ENCODE data around the gene C4BPB. TPM values are rescaled to one million over a fixed set of nuclear protein-coding genes. Genes with fewer than 3 reads are reported as not detected.

Gene C4BPB
- total and polyA plus RNA-seq, 2 of the 4 experiments (the other 2 are of a cell fraction) = not detected

DNA sequence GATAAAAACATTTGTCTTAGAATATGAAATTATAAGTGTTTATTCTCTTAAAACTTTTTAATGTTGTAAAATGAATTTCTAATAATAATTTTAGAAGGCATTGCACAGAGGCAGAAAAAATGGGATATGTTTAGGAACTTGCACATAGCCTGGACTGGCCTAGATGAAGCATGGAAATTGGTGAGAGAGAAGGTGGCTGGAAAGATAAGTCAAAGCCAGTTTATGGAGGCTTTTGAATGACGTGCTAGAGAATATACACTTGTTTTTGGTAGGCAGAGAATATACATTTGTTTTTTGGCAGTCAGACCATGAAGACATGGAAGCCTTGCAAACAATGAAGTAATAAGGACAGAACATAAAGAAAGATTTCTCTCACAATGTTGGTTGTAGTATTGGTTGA lies 13.1 kb downstream of the C4BPB start:
- BruUV-seq (replicated peaks) = no TSS peak
- ChIA-PET CTCF (no interaction called here), POLR2A (ENCODE audit: unreplicated experiment) (no interaction called here)

More for the DNA sequence above, 13.1 kb downstream of the C4BPB start:
- no peak overlapping the region for H3K18ac ChIP-seq (ENCODE audit: low read depth, low read length)
- H3K9ac ChIP-seq (ENCODE audit: low read depth, low read length) = no peak overlapping the region
- no peak overlapping the region for H3K23ac ChIP-seq (ENCODE audit: low read depth, low read length)
- in situ Hi-C loops (cut with MboI; ENCODE audit: low sequenced_read_pairs) = no loop called here
- no peak overlapping the region for H2BK120ac ChIP-seq (ENCODE audit: low read depth, low read length)
- no CpG with 5 or more reads among the region's 1 CpG for WGBS, 2 experiments (ENCODE audit: extremely low coverage in 2 of 2, insufficient read length in 1 of 2)
- no peak overlapping the region for H4K5ac ChIP-seq (ENCODE audit: low read depth, low read length)
- H2BK20ac ChIP-seq (ENCODE audit: low read depth, low read length) = no peak overlapping the region
- H3K9me1 ChIP-seq (ENCODE audit: insufficient read depth, low read length) = no peaks in the 10 kb centered on the region
- no peak overlapping the region for H3K4me3 ChIP-seq (ENCODE audit: insufficient read depth, low read depth, low read length)
- no peak overlapping the region for H2AFZ ChIP-seq (replicated peaks; ENCODE audit: low read length, poor library complexity)
- 0 out of 2 replicates have a peak, but pooled peaks cover 1% of the 10 kb centered on the region for H3K27me3 ChIP-seq (ENCODE audit: control insufficient read depth, insufficient read depth, low read length)
- no peak overlapping the region for H4K8ac ChIP-seq (ENCODE audit: low read depth in 2 of 2, low read length in 2 of 2)
- no peak overlapping the region for H2BK5ac ChIP-seq (ENCODE audit: low read depth, low read length, poor library complexity, severe bottlenecking)
- H4K20me1 ChIP-seq (ENCODE audit: insufficient read depth, low read length) = no peaks in the 10 kb centered on the region
- H3K27ac ChIP-seq (ENCODE audit: insufficient read depth, low read length) = no peak overlapping the region
- H2AK9ac ChIP-seq (replicated peaks; ENCODE audit: low read depth, low read length, poor library complexity) = no peak overlapping the region
- dilution Hi-C loops (cut with HindIII; ENCODE audit: low sequenced_read_pairs, unreplicated experiment) = no loop called here
- H2BK15ac ChIP-seq (ENCODE audit: low read depth, low read length) = no peak overlapping the region
- no peaks in the 10 kb centered on the region for H3K4me1 ChIP-seq (ENCODE audit: control insufficient read depth, insufficient read depth, low read length)
- no peak overlapping the region for H3K4me2 ChIP-seq (ENCODE audit: low read depth, low read length)
- H3K9me3 ChIP-seq (ENCODE audit: control insufficient read depth, insufficient read depth, low read length) = no peaks in the 10 kb centered on the region
- no peaks in the 10 kb centered on the region for H3K79me1 ChIP-seq (ENCODE audit: low read depth in 1 of 2, low read length in 2 of 2)
- H2AK5ac ChIP-seq (ENCODE audit: low read depth, low read length) = no peak overlapping the region
- no peak for DNase-seq
- H3K56ac ChIP-seq (ENCODE audit: extremely low read depth, insufficient read depth, low read length) = no peak overlapping the region
- no peak overlapping the region for H3K14ac ChIP-seq (replicated peaks; ENCODE audit: low read depth, low read length)
- no peaks in the 10 kb centered on the region for H3K36me3 ChIP-seq (ENCODE audit: control insufficient read depth, insufficient read depth, low read length)
- no peak overlapping the region for H4K91ac ChIP-seq (ENCODE audit: insufficient read depth, low read depth, low read length)
- intact Hi-C loops (cut with micrococcal nuclease) = no loop called here
- ATAC-seq (ENCODE audit: low read depth) = no peak
- TF ChIP-seq NFE2L2 (IDR thresholded peaks at IDR 0.05; ENCODE audit: low read depth, low read length) = no peak
- no peak for TF ChIP-seq BHLHE40 (IDR thresholded peaks at IDR 0.05; ENCODE audit: low read depth, low read length)
- no peak for TF ChIP-seq CHD1 (IDR thresholded peaks at IDR 0.05; ENCODE audit: low read depth, low read length)
- TF ChIP-seq RCOR1 (IDR thresholded peaks at IDR 0.05; ENCODE audit: insufficient replicate concordance, low read length) = no peak
- H3K4ac ChIP-seq (ENCODE audit: low read depth, low read length) = no peak overlapping the region
